Activated CD4-positive, alpha-beta T cell treated with anti-CD3 and anti-CD28 coated beads, Interleukin-2, amount 50 U/mL, for 1 hour (primary cell): ENCODE results near the gene ZNF324B.
"Not testable (repeated sequence)": the region's sequence is repeated elsewhere in the genome, so short reads cannot be mapped to it uniquely, and the experiment has no call there.

ENCODE experiments used
- DNase-seq: peaks from one replicate; pipeline ENCODE4 v3.0.0-alpha.2; 2020

Gene ZNF324B

DNA sequence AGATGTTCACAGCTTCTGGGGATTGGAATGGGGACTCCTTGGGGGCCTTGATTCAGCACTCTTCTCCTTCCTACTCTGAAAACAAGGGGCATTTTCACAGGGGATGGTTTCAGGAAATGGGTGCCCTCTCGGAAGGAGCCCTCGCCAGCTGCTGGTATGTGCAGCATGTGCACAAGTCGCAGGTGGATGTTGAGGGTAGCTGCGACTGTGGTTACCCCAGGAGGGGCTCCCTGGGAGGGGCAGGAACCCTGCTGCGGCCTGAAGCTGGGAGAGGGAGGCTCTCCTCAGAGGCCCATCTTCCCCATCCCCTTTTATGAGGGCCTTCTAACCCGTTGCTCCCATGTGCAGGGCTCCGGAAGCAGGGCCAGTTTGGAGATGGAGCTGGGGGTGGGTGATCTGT lies 30.9 kb downstream of the ZNF324B start:
- no peak for DNase-seq

DNA sequence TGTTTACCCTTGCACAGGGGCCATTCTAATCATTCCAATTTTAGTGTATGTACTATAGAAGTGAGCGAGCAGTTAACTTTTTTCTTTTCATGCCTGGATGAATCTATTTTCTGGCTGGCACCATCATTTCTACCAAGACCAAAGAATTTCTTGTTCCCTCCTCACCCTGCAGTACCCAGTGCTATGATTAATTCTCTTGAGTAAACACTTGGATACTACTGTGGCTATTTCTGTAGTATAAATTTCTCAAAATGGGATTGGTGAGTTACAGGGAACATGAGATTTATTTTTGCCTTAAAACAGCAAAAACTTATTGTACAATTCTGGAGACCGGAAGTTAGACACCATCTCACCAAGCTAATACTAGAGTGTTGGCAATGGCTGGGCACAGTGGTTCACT lies 32.4 kb downstream of the ZNF324B start:
- no peak for DNase-seq

DNA sequence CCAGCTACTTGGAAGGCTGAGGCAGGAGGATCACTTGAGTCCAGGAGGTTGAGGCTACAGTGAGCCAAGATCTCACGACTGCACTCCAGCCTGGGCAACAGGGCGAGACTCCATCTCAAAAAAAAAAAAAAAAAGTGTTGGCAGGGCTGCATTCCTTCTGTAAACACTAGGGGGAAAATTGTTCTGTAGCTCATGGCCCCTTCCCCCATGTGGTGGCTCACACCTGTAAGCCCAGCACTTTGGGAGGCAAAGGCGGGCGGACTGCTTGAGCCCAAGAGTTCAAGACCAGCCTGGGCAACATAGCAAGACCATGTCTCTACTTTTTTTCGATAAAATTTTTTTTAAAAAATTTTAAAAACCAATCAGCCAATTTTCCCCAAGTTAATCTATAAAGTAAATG lies 32.9 kb downstream of the ZNF324B start:
- not testable (repeated sequence) for DNase-seq

DNA sequence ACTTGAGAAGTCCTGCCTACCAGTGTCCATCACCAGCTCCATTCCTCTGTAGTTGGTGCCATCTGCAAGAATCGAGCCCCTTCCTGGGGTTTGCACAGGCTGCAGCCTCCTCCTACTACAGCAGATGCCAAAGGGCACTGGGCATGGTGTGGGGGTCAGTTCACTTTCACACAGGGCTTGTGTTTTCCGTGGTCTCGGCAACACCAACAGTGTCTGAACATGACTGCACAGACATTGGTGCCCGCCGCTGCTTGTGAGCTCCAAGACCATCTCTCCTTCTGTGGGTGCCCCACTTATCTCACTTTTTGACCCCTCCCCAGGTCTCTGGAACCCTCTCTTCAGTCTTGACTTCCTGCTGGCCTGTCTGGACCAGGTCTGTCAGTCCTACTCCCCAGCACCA lies 40.0 kb downstream of the ZNF324B start:
- DNase-seq: no peak

DNA sequence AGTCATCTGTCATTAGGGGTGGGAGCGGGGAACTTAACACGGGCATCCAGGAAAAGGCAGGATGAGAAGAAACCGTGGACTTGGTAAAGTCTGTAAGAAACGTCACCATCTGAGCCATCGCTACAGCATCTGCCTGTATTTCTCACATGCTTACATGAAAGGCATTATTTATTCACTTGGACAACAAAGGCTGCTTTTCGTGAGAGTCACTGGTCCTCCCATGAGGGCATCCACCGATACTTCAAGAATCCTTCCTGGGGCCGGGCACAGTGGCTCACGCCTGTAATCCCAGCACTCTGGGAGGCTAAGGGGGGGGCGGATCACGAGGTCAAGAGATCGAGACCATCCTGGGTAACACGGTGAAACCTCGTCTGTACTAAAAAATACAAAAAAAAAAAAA lies 40.8 kb downstream of the ZNF324B start:
- DNase-seq: no peak

DNA sequence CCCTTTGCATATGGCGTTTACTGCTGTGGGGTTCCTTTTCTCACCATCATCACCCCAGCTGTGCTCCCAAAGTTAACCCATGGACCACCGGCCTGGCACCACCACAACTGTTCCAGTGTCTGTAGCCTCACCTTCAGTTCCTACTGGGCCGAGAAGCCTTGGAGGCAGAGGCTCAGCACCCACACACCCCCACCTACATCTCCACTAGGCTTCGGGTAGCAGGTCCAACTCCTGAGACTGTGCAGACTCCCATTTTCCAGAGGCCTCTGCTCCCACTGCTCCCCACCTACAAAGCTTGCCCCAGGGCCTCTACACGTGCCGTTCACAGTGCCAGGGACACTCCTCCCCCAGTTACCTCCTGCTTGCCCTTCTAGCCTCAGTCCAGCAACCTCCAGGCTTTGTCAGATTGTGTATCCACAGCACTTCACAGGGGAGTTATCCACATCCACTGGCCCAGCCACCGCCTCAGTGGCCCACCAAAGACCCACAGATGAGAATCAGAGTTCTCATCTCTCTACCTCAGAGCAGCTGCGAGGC lies 46.3 kb downstream of the ZNF324B start:
- no peak for DNase-seq

GRCh38 chr19:58498316-58499020 lies 47.0 kb downstream of the ZNF324B start:
- no peak for DNase-seq

GRCh38 chr19:58499021-58499927 lies 47.9 kb downstream of the ZNF324B start:
- peak; percentile 90 for DNase-seq

GRCh38 chr19:58500242-58500641 lies 48.8 kb downstream of the ZNF324B start:
- DNase-seq: no peak
